ENCODE results near the gene NUAK1.

Gene NUAK1

GRCh38 chr12:106062693-106063092, 76.1 kb downstream of the NUAK1 start:
- DNase-seq (ENCODE audit: low read depth in 2 of 2): no peak

- no peak for DNase-seq (ENCODE audit: low read depth in 2 of 2)
These were observed 80.2 kb downstream of the NUAK1 start for GRCh38 chr12:106058256-106059182.

DNA sequence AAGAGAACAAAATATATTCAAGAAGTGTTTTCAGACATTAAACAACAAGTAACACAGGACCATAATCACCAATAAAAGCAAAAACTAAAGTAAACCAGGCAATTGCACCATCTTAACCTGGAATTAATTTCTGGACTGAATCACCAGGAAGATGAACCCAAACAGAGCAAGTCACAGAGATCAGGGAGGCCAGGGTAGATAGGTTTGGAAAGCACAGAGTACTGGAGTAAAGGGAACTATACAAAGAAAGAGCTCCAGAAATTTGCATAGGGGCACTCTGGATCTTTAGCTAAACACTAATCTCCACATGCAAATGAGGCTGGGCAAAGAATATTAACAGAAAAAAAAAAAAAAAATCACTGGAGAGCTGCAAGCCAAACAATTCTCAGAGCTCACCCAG, 84.7 kb downstream of the NUAK1 start:
- DNase-seq (ENCODE audit: low read depth in 2 of 2): no peak

DNA sequence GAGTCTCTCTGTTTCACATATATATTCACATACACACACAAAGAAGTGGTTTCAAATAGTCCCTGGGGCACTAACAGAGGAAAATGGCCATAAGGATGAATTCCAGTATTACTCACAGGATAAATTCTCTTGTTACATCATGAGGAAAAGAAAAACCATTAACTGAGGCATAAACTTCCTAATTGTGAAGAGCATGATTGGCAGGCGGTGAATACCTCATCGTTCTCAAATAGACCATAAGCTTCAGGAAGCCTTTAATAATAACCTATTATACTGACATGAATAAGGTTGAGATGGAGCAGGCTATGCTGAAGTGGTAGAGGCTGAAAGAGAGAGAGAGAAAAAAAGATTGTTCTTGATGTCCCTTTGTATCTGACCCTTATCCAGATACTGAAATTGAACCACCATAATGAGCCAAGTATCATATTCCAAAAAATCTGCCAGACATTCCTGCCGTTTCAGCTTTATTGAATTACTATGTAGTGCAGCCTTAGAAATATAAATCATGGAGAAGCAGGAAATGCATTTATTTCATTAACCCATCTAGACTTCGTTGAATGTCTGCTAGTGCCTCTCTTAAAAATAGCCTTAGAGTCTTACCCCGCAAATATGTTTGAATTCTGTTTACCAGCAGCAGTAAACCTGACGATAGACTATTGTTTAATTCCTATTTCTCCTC, 86.8 kb downstream of the NUAK1 start:
- DNase-seq (ENCODE audit: low read depth in 2 of 2): no peak

DNA sequence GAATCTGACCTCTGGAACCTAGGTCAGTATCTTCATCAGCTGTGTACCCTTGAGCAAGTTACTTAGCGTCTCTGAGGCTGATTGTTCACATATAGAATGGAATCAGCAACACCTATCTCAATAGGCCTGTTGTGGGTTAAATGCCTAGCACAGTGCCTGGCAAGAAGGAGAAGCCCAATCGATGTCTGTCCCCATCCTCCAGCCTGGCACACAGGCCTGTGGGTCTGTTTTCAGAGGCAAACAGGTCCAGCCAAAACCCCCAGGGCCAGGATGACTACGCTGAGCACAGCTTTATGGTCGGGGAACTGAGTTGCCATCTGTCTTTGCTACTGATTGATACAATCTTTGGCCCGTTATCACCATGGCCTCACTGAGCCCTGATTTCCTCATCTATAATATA, 89.2 kb downstream of the NUAK1 start:
- no peak for DNase-seq (ENCODE audit: low read depth in 2 of 2)

DNA sequence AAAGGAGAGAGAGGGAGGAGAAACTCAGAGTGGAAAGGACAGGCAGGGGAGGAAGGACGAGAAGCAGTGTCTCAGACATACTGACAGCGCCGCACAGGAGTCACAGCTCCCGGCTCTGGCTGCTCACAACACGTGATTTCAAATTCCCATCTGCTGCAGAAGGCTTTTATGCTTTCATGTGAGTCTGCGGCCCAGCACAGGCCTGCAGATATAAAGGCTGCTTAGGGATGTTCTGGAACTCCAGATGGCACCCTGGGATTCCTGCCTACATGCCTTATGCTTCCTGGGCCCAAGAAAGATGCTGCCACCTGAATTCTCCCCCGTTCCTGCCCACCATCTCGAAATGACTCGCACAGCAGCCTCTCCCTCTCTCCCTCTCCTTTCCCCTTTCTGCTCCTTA, 89.6 kb downstream of the NUAK1 start:
- DNase-seq (ENCODE audit: low read depth in 2 of 2): no peak

DNA sequence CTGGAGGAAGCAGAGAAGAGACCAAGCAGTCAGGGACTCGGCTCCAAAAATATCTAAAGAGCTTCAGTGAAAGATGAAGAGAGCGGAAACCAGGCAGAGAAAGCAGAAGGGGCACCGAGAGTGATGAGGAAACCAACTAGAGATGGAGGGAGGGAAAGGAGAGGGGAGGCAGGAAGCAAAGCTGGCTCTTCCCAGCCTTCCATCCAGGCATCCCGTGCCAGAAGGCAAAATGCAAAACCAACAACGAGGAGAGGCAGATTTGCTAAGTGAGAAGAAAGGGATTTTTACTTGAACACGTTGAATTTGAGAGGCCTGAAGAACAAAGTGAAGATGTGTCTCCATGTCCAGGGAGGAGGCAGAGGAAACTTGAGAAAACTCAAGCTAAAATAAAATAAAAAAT, 90.1 kb downstream of the NUAK1 start:
- DNase-seq (ENCODE audit: low read depth in 2 of 2): no peak

- DNase-seq (ENCODE audit: low read depth in 2 of 2): no peak
These were observed 90.7 kb downstream of the NUAK1 start for GRCh38 chr12:106048016-106048415.

DNA sequence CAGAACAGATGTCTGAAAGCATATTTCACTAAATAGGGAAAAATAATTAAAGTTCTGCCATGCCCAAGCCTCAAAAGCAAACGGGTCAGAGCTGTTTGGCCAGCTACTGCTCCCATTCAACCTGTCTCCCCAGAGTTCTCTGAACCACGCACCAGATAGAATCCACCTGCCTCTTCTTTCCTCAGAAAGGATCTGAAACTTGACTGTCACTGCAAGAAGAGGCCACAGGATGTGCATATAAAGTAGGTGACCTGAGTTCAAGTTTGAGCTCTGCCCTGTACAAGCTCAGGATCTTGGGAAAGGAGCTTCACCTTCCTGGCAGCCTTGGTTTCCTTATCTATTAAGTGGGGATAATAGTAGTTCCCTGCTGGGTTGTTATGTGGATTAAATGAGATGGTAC, 91.8 kb downstream of the NUAK1 start:
- no peak for DNase-seq (ENCODE audit: low read depth in 2 of 2)

DNA sequence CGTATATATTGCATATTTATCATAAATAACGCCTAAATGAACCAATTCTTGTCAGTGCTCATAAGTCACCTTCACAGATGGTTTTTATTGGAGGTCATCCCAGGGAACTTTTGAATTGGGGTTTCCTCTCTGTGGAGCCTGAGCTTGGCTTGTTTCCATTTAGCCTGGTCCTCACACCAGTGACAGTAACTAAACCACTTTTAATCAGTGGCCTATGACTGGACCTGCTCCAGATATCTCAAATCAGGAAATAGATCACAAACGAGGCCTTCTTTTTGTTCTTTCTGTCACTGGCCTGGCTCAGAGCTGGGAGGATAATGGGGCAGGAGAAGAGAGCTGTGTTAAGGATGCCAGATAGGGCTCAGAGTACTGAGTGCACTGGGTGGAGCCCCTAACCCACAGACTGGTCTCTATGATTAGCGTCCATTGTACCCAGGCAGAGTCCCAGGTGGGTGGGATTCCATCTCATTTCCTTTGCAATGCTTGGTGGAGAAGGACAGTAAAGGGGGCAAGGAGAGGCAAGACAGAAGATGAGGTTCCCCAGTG, 92.4 kb downstream of the NUAK1 start:
- no peak for DNase-seq (ENCODE audit: low read depth in 2 of 2)

- DNase-seq (ENCODE audit: low read depth in 2 of 2): no peak
These were observed 93.5 kb downstream of the NUAK1 start for GRCh38 chr12:106045251-106045674.

DNA sequence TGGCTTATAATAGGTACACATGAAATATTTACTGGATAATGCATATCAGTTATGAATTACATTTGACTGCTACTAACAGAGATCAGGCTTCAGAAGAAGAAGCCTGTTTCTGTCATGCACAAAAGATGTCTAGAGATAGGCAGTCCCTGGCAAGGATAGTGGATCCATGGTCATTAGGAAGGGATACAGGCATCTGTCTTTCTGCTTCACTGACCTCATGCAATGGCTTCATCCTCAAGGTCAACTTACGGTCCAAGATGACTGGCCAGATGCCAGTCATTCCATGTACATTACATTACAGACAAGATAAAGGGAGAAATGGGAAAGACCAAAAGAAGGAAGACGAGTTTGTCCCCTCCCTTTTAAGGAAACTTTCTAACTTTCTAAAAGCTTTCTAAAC, 94.0 kb downstream of the NUAK1 start:
- DNase-seq (ENCODE audit: low read depth in 2 of 2): no peak

GRCh38 chr12:106042037-106042436, 96.7 kb downstream of the NUAK1 start:
- no peak for DNase-seq (ENCODE audit: low read depth in 2 of 2)

DNA sequence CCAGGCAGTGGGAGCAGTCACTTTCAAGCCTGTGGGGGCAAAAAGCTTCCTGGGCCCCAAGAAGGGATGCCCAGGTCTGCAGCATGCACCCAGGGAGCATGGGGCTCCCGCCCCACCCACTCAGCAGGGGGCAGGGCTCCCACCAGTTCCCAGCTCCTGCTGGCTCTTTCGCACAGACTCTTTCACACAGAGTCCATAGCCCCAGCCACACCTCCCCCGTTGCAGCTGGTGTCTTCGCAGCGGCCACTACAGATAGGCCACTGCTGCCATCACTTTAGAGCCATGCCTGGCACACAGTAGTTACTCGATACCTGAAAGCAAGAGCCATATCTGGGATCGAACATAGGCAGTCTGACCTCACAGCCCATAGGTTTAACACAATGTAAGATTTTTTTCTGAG, 98.2 kb downstream of the NUAK1 start:
- no peak for DNase-seq (ENCODE audit: low read depth in 2 of 2)

DNA sequence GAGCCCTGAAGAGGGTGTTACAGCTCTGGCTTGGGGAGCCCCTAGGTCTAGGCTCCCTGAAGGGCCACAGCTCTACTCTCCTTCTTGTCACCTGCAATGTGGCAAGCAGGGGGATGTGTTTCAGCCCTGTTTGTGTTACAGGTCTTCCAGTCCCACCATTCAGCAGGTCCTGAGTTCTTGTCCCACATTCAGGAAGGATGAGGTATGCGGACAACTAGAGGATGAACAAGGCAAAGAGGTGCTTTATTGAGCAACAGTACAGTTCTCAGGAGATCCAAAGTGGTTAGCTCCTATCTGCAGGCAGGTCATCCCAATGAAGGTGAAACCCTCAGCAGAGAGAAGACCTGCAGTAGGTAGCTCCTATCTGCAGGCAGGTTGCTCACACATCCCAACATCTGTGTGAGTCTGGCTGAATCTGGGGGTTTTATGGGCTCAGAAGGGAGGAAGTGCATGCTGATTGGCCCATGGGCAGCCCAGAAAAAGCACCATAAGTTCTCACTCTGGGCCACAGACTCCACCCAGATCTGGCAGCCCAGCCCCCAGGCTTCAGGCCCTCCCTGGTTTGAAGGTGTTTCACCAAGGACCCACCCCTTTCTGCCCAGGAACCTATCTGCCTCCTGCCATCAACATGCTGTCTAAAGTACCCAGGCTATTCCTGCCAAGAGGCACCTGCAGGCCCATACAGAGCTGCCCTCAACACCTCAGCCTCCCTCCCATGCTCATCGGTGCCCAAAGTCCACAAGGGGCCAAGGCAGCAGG, 98.9 kb downstream of the NUAK1 start:
- no peak for DNase-seq (ENCODE audit: low read depth in 2 of 2)

- no peak for DNase-seq (ENCODE audit: low read depth in 2 of 2)
These were observed 99.5 kb downstream of the NUAK1 start for GRCh38 chr12:106039242-106039641.

- no peak for DNase-seq (ENCODE audit: low read depth in 2 of 2)
These were observed 101.0 kb downstream of the NUAK1 start for GRCh38 chr12:106037524-106038298.

GRCh38 chr12:106035421-106035820, 103.3 kb downstream of the NUAK1 start:
- DNase-seq (ENCODE audit: low read depth in 2 of 2): no peak

- no peak for DNase-seq (ENCODE audit: low read depth in 2 of 2)
These were observed 104.4 kb downstream of the NUAK1 start for GRCh38 chr12:106034316-106034715.

GRCh38 chr12:106033161-106033675, 105.5 kb downstream of the NUAK1 start:
- no peak for DNase-seq (ENCODE audit: low read depth in 2 of 2)

GRCh38 chr12:106032623-106032925, 106.2 kb downstream of the NUAK1 start:
- no peak for DNase-seq (ENCODE audit: low read depth in 2 of 2)
